GM23248 (cell line): ENCODE measurements around the gene RNF115.

Source experiments
- EZH2 ChIP-seq: fragments of 200-600 bp; sonication (generic); IDR thresholded peaks from 2 replicates; pipeline ENCODE4 v1.6.1; 2018; ENCODE audit warnings: antibody characterized with exemption, mild to moderate bottlenecking; ENCODE audit not compliant: insufficient read depth, poor library complexity, severe bottlenecking
- EZH2phosphoT487 ChIP-seq: fragments of 200-600 bp; sonication (generic); IDR thresholded peaks from 2 replicates; pipeline ENCODE4 v1.6.1; 2018; ENCODE audit warnings: antibody characterized with exemption, moderate library complexity, mild to moderate bottlenecking, low read depth; ENCODE audit not compliant: insufficient read depth

DNA sequence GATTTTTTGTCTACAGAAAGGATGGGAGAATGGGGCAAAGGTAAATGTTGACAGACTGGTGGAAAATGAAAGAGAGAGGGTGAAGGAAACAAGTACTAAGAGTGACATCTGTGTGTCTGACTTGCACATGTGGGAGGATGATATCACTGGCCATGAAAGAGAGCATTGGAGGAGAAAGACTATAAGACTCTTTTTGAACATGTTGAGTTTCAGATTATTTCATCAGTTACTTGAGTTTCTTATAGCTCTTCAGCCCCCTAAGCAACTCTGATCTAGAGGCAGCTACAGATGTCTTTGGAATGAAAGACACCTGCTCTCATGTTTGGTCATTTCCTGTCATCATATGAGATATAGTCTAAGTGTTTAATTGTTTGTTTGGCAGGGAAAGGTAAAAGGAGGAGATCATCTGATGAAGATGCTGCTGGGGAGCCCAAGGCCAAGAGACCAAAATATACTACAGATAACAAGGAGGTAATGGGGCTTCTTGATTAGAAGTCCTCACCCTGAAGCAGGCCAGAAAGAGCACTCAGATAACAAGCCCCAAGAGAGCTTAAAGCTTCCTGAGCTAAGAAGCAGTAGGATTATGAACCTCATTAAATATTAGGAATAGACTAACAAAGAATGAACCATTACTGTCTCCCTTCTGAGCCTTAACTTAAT is 4.6 kb upstream of the RNF115 start:
- TF ChIP-seq EZH2: no peak
- no peak for TF ChIP-seq EZH2phosphoT487
